ENCODE data around the gene METTL8.

GRCh38 chr2:171452773-171453172, 19.0 kb upstream of the METTL8 start:
- TF ChIP-seq CTCF (IDR thresholded peaks at IDR 0.05; ENCODE audit: low read length), result no peak
- TF ChIP-seq EZH2 (optimal IDR thresholded peaks at IDR 0.05; ENCODE audit: low read depth, low read length), result no peak
- TF ChIP-seq EZH2phosphoT487 (IDR thresholded peaks at IDR 0.05; ENCODE audit: low read length), result no peak

Data from MM.1S (cell line).